HG03139 (cell line): ENCODE measurements around the gene HAUS7.

ENCODE experiments used
- ATAC-seq: cut with Tn5 transposase; IDR thresholded peaks from one replicate; pipeline ENCODE4 v1.9.1; 2021; ENCODE audit not compliant: unreplicated experiment

Gene HAUS7

GRCh38 chrX:153477901-153478300 lies 7.5 kb upstream of the HAUS7 start:
- no peak for ATAC-seq

- no peak for ATAC-seq
Observed at GRCh38 chrX:153477364-153477857, 7.0 kb upstream of the HAUS7 start.

DNA sequence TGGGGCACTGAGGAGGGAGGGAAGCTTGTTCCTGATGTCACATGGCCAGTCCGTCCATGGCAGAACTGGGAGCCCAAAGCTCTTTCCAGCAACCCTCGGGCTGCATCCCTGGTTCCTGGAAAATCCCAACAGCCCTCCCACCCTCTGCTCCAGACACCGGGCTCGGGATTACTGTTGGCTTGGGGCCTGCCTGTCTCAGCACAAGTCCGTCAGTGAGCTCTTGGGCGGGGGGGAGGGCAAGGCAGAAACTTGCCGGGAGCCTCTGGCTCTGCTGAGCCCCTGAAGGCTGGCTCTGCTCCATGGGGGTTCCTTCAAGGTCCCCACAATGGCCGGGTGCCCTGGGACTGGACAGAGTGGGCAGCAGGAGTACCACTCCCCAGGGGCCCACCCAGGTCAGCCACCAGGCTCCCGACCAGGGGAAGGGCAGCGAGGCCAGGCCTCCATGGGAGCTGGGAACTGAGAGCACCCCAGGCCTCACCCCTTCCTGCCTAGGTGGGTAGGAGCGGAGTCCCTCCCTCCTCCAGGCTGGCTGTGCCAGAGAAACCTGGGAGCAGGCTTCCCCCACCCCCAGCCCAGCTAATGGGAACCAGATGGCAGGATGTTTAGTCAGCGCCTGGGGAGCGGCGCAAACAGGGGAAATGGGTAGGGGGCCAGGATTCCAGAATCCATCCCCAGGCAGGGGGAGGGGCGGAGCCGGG lies 6.4 kb upstream of the HAUS7 start:
- no peak for ATAC-seq

DNA sequence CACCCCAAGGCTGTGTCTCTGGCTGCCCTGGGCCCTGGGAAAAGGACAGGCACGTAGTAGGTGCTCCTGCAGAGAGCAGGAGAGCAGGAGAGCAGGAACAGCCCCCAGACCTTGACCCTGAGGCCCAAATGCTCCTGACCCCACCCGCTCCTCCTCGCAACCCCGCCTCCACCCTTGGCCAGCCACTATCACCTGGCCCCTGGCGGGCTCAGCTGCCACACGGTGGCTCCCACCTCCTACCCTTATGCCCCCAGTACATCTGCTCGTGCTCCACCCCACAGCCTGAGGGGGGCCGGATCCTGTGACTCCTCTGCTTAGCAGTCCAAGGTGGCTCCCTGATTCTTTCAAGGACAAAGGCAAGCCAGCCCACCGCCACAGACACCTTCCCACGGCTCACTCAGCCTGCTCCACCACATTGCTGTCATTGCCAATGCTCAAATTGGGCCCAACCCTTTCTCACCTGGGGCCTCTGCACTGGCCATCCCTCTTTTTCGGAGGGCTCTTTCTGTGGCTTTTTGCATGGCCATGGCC lies 5.4 kb upstream of the HAUS7 start:
- ATAC-seq = no peak

- no peak for ATAC-seq
Observed at GRCh38 chrX:153475271-153475670, 4.9 kb upstream of the HAUS7 start.

DNA sequence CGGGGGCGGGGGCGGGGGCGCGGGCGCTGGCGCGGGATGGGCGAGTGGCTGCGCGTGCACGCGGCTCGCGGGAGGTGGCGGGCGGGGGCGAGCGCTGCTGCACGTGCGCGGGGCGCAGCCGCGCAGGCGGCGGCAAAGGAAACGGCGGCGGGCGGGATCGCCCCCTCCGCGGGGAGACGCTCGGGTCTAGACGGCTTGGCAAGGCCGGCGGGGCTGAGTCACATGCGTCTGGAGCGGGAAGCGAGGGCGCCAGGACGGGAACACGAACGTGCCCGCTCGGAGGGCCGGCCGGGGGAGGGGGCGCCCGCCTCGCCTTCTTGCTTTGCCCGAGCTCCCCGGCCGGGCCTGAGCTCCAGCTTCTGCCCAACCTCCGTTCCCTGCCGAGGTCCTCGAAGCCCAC lies 4.3 kb upstream of the HAUS7 start:
- ATAC-seq = no peak

GRCh38 chrX:153474266-153474665 lies 3.9 kb upstream of the HAUS7 start:
- ATAC-seq = no peak

DNA sequence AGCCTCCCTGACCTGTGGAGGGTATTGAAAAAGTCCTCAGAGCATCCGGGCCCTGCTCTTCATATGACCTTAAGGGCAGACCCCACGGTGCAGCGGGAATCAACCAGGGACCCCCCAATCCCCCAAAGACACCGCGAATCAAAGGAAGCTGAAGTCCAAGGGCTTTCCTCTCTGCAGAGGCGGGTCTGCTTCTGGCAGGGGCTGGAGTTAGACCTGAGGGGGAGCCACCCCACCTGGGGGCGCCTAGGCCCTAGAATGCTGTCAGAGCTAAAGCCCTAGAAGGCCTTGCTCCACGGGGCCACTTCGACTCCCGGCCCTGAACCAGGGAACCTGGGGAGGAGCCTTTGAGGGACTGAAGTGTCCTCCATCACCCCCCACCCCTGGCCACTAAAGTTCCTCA lies 2.8 kb upstream of the HAUS7 start:
- ATAC-seq = no peak

DNA sequence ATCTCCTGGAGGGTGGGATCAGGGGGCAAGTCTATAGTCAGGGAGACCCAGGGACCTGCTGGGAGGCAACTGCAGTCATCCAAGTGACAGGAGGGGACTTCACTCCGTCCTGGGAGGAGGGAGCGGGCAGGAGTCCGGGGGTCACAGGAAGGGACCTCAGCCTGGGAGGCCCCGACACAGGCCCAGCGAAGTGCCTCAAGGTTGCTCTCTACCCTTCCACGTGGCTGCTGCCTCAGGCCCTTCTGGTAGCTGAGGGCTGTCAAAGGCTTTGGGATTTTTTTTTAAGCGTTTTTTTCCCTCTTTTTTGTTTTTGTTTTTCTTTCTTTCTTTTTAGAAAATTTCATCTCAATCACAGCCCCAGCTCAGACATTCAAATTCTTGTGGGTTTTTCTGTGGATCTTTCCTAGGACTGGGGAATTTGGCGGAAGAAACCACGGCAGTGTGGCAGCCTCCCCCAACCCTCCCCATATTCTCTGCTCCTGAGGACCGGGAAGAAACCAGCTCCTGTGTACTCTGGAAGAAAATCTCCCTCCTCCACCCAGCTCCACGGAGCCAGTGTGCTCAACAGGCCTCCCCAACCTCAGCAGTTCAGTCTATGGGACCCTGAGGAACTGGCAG lies 1.4 kb upstream of the HAUS7 start:
- no peak for ATAC-seq

DNA sequence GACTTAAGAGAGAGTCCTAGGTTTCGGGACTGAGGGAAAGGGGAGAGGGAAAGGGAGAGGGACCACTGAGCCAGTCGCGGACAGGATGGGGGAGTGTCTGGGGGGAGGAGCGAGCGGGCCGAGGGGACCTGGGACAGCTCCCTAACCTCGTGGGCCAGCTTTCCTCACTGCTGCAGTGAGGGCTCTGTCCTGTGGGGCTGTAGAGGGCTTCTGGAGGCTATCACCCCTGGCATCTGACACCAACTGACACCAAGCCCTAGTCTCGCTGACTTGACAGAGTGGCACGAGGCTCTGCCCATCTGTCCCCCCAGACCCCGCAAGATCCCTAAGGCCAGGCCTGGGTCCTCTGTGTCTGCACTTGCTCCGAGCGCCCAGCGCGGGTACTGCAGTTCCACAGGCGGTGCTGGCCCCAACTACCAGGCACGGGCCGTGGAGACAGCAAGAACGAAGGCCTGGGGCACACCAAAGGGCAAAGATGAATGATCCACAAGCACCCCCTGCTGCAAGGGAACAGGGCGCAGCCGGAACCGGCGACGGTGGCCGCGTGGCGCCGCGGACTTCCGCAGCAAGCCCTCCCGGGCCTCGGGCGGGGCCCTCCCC lies 465 bp downstream of the HAUS7 start:
- peak; percentile 33 for ATAC-seq

GRCh38 chrX:153468008-153468580 lies 2.3 kb downstream of the HAUS7 start:
- ATAC-seq = no peak

DNA sequence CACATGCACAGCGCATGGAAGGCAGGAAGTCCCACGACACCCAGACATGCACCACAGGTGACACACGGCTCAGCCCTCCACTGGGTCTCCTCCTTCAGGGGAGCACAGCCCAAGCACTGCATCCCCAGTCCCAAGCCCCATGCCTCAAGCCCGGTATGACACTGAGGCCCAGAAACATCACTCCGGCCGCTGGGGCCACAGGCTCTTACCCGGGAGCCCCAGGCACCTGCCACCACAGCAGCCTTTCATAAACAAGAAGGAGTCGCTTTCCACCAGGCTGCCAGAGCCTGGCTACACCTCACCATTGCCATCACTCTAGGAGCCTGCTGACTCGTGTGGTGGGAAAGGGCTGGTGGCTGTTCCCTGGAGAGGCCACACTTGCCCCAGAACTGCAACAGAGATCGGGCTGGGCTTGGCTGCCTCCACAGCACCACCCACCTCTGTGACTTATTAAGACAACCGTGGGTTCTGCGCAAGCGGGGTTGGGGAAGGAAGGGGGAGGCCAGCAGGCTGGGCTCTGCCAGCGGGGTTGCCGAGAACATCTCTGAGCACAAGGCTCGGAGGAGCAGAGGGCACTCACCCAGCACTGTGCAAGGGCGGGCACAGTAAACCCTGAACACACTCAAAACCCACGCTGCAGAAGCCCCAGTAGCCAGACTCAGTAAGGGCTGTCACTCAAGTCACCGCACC lies 4.5 kb downstream of the HAUS7 start:
- ATAC-seq = no peak

GRCh38 chrX:153464116-153464515 lies 6.3 kb downstream of the HAUS7 start:
- no peak for ATAC-seq

GRCh38 chrX:153463556-153463955 lies 6.8 kb downstream of the HAUS7 start:
- no peak for ATAC-seq

GRCh38 chrX:153463031-153463430 lies 7.3 kb downstream of the HAUS7 start:
- no peak for ATAC-seq

GRCh38 chrX:153462291-153462690 lies 8.1 kb downstream of the HAUS7 start:
- ATAC-seq = no peak

DNA sequence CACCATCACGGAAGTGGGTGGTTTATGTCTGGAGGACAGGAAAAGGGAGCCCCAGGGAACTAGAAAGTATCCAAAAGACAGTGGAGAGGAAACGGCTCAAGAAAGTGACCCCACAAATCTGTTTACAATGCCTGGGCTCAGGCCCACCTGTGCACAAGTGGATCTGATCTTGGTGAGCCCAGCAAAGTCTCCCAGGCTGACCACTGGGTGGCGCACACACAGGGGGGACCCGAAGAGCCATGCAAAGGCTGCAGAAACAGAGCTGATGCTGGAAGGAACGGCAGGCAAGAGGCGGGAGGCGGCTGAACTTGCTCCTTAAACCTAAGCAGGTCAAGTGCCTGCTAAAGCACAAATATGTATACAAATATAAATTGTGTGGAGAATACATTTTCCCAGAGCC lies 9.6 kb downstream of the HAUS7 start:
- no peak for ATAC-seq

DNA sequence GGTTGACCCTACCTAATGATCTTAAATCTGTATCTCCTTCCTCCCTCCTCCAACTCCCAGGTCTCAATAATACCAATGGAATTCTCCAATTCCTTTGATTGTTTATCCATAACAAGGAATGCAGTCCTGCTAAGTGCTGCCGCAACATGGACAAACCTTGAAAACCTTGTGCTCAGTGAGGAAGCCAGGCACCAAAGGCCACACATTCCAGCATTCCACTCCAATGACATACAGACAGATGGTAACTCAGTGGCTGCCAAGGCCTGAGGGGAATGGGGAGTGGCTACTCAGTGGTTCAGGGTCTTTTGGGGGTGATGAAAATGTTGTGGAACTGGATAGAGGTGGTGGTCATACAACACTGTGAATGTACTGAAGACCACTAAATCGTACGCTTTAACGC lies 10.4 kb downstream of the HAUS7 start:
- ATAC-seq = no peak

- no peak for ATAC-seq
Observed at GRCh38 chrX:153458476-153458875, 11.9 kb downstream of the HAUS7 start.

DNA sequence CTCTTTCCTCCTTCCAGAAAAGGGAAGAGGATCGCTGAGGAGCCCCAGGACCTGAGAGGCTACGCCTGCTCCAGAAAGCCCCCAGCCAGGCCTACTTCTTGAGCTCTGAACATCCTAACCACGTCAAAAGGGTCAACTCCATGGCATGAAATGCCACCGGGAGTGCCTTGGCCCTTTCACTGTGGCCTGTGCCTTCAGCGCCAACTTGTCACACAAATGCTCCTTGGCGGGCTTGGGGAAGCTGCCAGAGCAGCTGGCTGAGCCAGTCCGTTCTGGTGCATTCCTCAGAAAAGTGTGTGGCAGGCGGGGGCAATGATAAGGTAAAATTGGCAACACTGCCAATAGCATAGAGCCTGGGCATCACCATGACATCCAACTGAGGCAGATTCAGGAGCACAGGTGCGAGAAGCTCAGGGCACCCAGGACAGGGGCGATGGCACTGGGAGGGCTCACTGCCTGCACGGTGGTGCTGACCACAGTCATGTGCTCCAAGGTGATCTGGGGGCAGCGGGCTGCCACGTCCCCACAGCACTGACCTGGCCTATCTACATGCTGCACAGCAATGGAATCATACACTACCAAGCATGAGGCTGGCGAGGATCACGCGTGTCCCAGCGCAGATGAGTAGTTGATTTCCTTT lies 12.4 kb downstream of the HAUS7 start:
- ATAC-seq = no peak
